ENCODE results near the gene MT2A. TPM values are rescaled to one million over a fixed set of nuclear protein-coding genes. Genes with fewer than 3 reads are reported as not detected.

MT2A gene
- total RNA-seq, 1 donor from 2014 or later = 112 TPM

DNA sequence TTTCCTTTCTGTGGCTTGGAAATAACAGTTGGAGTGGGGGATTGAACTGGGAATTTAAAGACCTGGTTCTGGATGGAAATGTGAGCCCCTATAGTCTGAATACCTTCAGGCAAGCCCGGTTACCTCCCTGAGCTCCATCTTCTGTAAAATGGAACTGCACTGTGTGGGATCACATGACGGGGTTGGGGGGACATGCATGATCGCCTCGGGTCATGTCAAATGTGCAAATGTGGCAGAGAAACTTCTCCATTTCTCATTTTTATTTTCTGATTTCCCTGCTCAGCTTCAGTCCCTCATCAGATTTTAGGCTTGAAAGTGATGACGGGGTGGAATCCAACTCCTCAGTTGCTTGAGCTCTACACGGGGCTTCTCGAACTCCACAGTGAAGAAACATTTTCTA, 44.8 kb downstream of the MT2A start:
- no peak overlapping the region for H3K27ac Mint-ChIP-seq (ENCODE audit: unreplicated experiment)
- no peak for FAIRE-seq
- no peak overlapping the region for H3K27ac ChIP-seq (ENCODE audit: low read depth, low read length)

DNA sequence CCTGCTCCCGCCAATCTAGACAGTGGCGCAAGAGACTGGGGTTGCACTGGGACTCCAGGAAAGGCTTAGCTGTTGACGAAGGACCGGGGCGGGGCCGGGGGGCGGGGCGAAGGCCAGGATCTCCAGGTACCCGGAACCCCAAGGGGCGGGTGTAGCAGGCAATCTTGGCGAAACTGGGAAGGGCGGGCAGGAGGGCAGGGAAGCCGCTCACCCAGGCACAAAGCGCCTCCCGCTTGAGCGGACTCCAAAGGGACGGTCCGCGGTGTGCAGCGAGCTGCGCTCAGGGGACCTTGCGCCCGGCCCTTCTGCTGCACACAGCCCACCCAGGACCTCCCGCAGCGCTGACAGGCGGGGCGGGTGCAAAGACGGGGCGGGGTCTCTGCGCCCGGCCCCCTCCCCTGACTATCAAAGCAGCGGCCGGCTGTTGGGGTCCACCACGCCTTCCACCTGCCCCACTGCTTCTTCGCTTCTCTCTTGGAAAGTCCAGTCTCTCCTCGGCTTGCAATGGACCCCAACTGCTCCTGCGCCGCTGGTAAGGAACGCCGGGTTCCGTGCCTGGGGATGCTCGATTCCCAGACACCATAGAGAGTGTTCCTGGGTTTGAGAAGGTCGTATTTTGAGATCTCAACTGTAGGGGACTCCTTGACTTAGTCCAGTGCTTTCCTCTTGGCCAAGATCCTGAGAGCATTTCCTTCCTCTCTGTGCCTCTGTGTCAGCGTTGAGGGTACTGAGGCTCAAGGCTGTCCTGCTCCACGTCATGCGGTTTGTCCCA, 49.4 kb downstream of the MT2A start, which contains the start of gene MT1F:
TSS of gene MT1F (plus strand) at position 405 of the 772 bp plus-strand sequence. CDS start at position 505, 100 bp downstream.
- Histone ChIP-seq H3K4me3 (ENCODE audit: insufficient read depth, low read depth, low read length) (peak within 1 kb of the TSS; percentile 31), H3K9ac (ENCODE audit: low read length) (peak within 1 kb of the TSS; percentile 16), H3K36me3 (ENCODE audit: insufficient read depth, low read length) (no peaks in the 10 kb centered on the region), H3K4me2 (ENCODE audit: low read length) (peak within 1 kb of the TSS; percentile 75), H2AFZ (ENCODE audit: low read depth, low read length) (peak within 1 kb of the TSS; percentile 63), H4K20me1 (ENCODE audit: insufficient read depth, low read length) (no peaks in the 10 kb centered on the region), H3K79me2 (ENCODE audit: insufficient read depth, low read length) (no peaks in the 10 kb centered on the region), H3K27me3 (ENCODE audit: insufficient read depth, low read length) (peaks cover 59% of the 10 kb centered on the region), H3K4me1 (ENCODE audit: insufficient read depth, low read length) (peaks cover 14% of the 10 kb centered on the region), H3K27ac (ENCODE audit: low read depth, low read length) (no peak within 1 kb of the TSS), H3K9me3 (ENCODE audit: insufficient read depth, low read depth, low read length) (no peaks in the 10 kb centered on the region)
- Mint-ChIP-seq H3K27me3 (ENCODE audit: low read depth, unreplicated experiment) (peaks cover 83% of the 10 kb centered on the region), H3K36me3 (ENCODE audit: low read depth, unreplicated experiment) (no peaks in the 10 kb centered on the region), H3K4me3 (ENCODE audit: unreplicated experiment) (peak within 1 kb of the TSS; percentile 82), H3K9me3 (ENCODE audit: unreplicated experiment) (no peaks in the 10 kb centered on the region), H3K27ac (ENCODE audit: unreplicated experiment) (no peak within 1 kb of the TSS), H3K4me1 (ENCODE audit: low read depth, unreplicated experiment) (peaks cover 1% of the 10 kb centered on the region)
- TF ChIP-seq EZH2 (IDR thresholded peaks at IDR 0.05; ENCODE audit: insufficient read depth, low read length) = no peak
- TF ChIP-seq, protein P1, sequence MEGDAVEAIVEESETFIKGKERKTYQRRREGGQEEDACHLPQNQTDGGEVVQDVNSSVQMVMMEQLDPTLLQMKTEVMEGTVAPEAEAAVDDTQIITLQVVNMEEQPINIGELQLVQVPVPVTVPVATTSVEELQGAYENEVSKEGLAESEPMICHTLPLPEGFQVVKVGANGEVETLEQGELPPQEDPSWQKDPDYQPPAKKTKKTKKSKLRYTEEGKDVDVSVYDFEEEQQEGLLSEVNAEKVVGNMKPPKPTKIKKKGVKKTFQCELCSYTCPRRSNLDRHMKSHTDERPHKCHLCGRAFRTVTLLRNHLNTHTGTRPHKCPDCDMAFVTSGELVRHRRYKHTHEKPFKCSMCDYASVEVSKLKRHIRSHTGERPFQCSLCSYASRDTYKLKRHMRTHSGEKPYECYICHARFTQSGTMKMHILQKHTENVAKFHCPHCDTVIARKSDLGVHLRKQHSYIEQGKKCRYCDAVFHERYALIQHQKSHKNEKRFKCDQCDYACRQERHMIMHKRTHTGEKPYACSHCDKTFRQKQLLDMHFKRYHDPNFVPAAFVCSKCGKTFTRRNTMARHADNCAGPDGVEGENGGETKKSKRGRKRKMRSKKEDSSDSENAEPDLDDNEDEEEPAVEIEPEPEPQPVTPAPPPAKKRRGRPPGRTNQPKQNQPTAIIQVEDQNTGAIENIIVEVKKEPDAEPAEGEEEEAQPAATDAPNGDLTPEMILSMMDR (IDR thresholded peaks at IDR 0.05; ENCODE audit: insufficient read depth, low read depth, low read length) = no peak
- DNase-seq (ENCODE audit: low read depth) = peak; percentile 15
- no peak for FAIRE-seq

More for the DNA sequence above, 44.8 kb downstream of the MT2A start:
- no peak for DNase-seq (ENCODE audit: low read depth)
- Mint-ChIP-seq H3K4me1 (ENCODE audit: low read depth, unreplicated experiment) (peaks cover 1% of the 10 kb centered on the region), H3K36me3 (ENCODE audit: low read depth, unreplicated experiment) (no peaks in the 10 kb centered on the region), H3K9me3 (ENCODE audit: unreplicated experiment) (no peaks in the 10 kb centered on the region), H3K27me3 (ENCODE audit: low read depth, unreplicated experiment) (peaks cover 84% of the 10 kb centered on the region), H3K4me3 (ENCODE audit: unreplicated experiment) (no peak overlapping the region)
- no peak overlapping the region for H2AFZ ChIP-seq (ENCODE audit: low read depth, low read length)
- no peaks in the 10 kb centered on the region for H3K79me2 ChIP-seq (ENCODE audit: insufficient read depth, low read length)
- H3K4me3 ChIP-seq (ENCODE audit: insufficient read depth, low read depth, low read length) = no peak overlapping the region
- no peak overlapping the region for H3K9ac ChIP-seq (ENCODE audit: low read length)
- peaks cover 9% of the 10 kb centered on the region for H3K4me1 ChIP-seq (ENCODE audit: insufficient read depth, low read length)
- TF ChIP-seq, protein P1 (IDR thresholded peaks at IDR 0.05; ENCODE audit: insufficient read depth, low read depth, low read length) = no peak
- no peak for TF ChIP-seq EZH2 (IDR thresholded peaks at IDR 0.05; ENCODE audit: insufficient read depth, low read length)
- no peaks in the 10 kb centered on the region for H3K9me3 ChIP-seq (ENCODE audit: insufficient read depth, low read depth, low read length)
- H3K27me3 ChIP-seq (ENCODE audit: insufficient read depth, low read length) = peaks cover 55% of the 10 kb centered on the region
- no peak overlapping the region for H3K4me2 ChIP-seq (ENCODE audit: low read length)
- no peaks in the 10 kb centered on the region for H4K20me1 ChIP-seq (ENCODE audit: insufficient read depth, low read length)
- no peaks in the 10 kb centered on the region for H3K36me3 ChIP-seq (ENCODE audit: insufficient read depth, low read length)

All from astrocyte (in vitro differentiated cells and primary cell).